Mononuclear cell (primary cell): ENCODE measurements around the gene C4orf50. TPM values are rescaled to one million over a fixed set of nuclear protein-coding genes. Genes with fewer than 3 reads are reported as not detected.

Experiments used
- H3K27me3 ChIP-seq: 2 replicates; pipeline ENCODE4 v1.6.0; 2011; ENCODE audit warnings: low read length, control low read depth; ENCODE audit not compliant: insufficient read depth
- H3K4me1 ChIP-seq: 2 replicates; pipeline ENCODE4 v1.5.1; 2011; ENCODE audit warnings: mild to moderate bottlenecking, low read length, control low read depth; ENCODE audit not compliant: insufficient read depth
- H3K4me3 ChIP-seq: 2 replicates; pipeline ENCODE4 v1.5.1; 2011; ENCODE audit warnings: mild to moderate bottlenecking, low read length, moderate library complexity
- H3K9me3 ChIP-seq: 2 replicates; pipeline ENCODE4 v1.5.1; 2011; ENCODE audit warnings: low read depth, mild to moderate bottlenecking, control low read depth, low read length
- total RNA-seq: library from RNA; depleted of rRNA; stranded (reverse); fragments of >200 nt; gene quantifications from one replicate; pipeline ENCODE4 v1.2.3, GENCODE V29; 2012

The C4orf50 gene
- total RNA-seq, 1 donor = 0.21 TPM

GRCh38 chr4:5889002-5889696, 129.1 kb downstream of the C4orf50 start:
- H3K4me3 ChIP-seq = no peak overlapping the region
- H3K4me1 ChIP-seq = no peaks in the 10 kb centered on the region
- peaks cover 59% of the 10 kb centered on the region for H3K27me3 ChIP-seq
- H3K9me3 ChIP-seq = no peaks in the 10 kb centered on the region

DNA sequence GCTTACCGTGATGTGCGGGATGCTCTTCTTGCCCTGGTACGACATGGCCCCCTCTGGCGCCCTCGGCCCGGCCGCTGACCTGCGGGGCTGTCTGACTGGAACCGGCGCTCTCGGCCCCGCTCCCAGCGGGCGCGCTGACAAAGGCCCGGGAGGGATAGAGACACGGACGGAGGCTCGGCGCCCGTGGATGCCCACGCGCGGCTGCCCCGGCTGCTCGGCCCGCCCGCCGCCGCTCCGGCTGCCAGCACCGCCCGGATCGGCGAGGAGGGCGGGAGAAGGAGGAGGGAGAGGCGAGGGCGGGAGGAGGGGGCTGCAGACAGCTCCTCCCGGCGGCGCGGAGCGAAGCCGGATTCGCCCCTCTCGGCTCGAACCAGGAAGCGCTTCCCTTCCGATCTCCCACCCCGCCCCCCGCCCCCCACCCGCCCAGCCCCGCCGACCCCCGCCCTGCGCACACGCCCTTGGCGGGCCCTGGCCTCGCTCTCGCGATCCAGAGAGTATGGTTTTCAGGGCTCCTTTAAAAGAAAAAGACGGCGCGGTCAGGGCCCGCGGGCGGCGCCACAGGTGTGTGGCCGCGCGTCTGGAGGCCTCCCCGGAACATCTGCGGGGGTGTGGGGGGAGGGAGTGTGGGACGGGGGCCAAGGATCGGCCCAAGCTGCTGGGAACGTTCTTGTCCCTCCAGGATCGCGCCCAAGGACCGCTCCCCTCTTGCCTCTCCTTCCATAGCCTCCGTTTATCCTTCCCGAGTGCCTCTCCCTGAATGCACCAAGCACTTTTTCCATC, 129.8 kb downstream of the C4orf50 start:
- H3K9me3 ChIP-seq = no peaks in the 10 kb centered on the region
- H3K4me3 ChIP-seq = no peak overlapping the region
- H3K4me1 ChIP-seq = no peaks in the 10 kb centered on the region
- H3K27me3 ChIP-seq = peaks cover 51% of the 10 kb centered on the region

DNA sequence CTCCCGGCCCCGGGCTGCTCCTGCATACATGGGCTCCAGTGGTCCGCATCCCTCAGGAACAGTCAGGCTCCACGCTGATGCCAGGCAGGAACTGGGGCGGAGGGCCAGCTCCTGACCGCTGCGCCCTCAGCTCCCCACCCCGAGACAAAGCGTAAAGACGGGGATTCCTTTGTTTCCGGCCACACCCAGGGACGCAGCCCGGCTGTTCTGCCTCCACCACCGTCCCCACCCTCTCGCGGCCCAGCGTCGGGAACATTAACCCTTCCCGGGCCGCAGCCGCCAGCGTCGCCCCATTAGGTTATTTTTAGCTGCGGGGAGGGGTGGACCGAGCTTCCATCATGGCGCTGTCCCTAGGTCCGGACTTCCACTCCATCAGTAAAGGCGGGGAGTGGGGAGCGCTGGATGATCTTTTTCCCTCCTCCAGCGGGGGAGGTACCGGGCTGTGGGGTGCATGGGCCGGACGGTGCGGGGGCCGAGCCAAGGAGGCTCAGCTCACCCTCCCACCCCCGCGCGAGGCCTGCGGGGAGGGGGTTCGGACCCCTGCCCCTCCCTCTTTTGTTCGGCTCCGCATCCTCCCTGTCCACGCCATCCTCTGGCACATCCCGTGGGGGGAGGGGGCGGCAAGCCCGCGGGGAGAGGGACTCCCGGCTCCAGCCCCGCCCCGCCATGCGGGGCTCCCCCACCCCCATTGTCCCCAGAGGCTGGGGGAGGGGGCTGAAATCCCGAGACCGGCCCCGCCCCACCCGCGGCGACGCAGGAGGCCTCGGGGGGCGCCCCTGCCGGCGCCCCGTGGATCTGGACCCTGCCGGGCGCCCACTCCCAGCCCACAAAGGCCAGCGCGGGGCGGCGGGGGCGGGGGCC, 130.6 kb downstream of the C4orf50 start:
- Histone ChIP-seq H3K9me3 (no peaks in the 10 kb centered on the region), H3K4me3 (no peak overlapping the region), H3K27me3 (peaks cover 48% of the 10 kb centered on the region), H3K4me1 (no peaks in the 10 kb centered on the region)

DNA sequence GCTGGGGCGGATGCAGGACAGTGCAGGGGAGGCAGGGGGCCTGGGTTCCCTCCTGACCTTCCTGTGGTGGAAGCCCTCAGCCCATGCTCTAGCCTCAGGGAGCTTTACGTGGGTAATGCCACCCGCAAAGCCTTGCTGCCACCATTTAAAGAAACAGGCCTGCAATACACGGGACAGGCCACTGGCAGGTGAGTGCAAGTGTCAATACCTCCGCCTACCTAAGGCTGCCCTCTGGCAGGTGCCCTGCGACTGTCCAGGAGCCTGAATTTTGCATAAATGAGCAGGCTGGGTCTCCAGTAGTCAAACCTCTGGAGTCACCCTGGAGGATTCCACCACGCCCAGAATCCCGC, 131.2 kb downstream of the C4orf50 start:
- Histone ChIP-seq H3K4me1 (no peaks in the 10 kb centered on the region), H3K4me3 (no peak overlapping the region), H3K9me3 (no peaks in the 10 kb centered on the region), H3K27me3 (peaks cover 46% of the 10 kb centered on the region)

- Histone ChIP-seq H3K4me3 (no peak overlapping the region), H3K27me3 (peaks cover 33% of the 10 kb centered on the region), H3K4me1 (no peaks in the 10 kb centered on the region), H3K9me3 (no peaks in the 10 kb centered on the region)
Measured at GRCh38 chr4:5885733-5886132, 132.5 kb downstream of the C4orf50 start.

DNA sequence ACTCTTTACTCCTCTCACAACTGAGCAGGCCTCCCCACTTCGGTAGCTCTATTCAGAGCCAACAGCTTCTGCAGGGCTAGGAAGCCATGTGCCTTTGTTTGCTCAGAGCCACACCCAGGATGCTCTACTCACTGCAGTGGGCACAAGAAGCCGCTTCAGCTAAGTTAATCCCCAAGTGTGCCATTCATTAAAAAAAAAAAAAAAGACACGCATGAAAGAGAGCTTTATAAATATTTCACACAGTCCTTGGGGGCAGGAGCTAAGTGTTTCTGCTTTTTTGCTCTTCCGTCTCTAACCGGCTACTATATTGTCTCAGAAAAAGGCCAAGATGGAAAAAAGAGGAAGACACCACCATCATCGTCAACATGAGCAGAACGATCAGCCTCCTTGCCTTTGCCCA, 133.4 kb downstream of the C4orf50 start:
- Histone ChIP-seq H3K9me3 (no peaks in the 10 kb centered on the region), H3K4me1 (no peaks in the 10 kb centered on the region), H3K4me3 (no peak overlapping the region), H3K27me3 (peaks cover 24% of the 10 kb centered on the region)

DNA sequence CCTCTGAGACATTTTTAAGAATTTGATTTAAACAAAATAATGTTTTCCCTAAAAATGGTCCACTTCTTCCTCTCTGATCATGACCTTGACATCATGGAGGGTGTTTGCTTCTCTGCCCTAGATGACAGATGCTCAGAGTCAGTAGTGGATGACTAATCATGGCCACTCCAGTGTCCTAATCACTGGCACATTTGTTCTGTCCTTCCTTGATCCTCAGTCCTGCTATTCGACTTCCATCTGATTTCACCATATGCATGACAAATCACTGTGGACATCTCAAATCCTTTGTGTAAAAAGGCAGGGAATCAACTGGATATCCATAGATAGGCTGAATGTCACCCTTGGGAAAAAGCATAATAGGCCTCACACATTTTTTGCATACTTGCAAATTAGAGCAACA, 134.3 kb downstream of the C4orf50 start:
- H3K4me3 ChIP-seq = no peak overlapping the region
- no peaks in the 10 kb centered on the region for H3K4me1 ChIP-seq
- peaks cover 17% of the 10 kb centered on the region for H3K27me3 ChIP-seq
- no peaks in the 10 kb centered on the region for H3K9me3 ChIP-seq

DNA sequence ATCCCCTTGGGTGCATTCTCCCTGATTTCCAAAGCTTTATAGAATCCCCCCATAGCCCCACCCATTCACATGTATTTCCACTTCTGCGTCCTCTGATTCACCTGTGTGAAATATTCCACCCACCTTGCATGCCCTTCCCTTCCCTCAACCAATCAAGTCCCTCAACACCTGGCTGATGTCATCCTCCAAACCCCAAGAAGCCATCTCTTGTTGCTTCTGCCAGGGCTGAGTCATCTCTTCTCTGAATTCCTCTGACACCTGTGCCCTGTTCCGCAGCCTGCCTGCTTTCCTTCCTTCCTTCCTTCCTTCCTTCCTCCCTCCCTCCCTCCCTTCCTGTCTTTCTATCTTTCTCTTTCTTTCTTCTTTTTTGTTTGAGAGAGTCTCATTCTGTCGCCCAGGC, 135.3 kb downstream of the C4orf50 start:
- Histone ChIP-seq H3K9me3 (no peaks in the 10 kb centered on the region), H3K27me3 (peaks cover 16% of the 10 kb centered on the region), H3K4me3 (no peak overlapping the region), H3K4me1 (no peaks in the 10 kb centered on the region)

GRCh38 chr4:5881340-5881739, 136.9 kb downstream of the C4orf50 start:
- peaks cover 9% of the 10 kb centered on the region for H3K27me3 ChIP-seq
- H3K9me3 ChIP-seq = no peaks in the 10 kb centered on the region
- no peaks in the 10 kb centered on the region for H3K4me1 ChIP-seq
- no peak overlapping the region for H3K4me3 ChIP-seq

DNA sequence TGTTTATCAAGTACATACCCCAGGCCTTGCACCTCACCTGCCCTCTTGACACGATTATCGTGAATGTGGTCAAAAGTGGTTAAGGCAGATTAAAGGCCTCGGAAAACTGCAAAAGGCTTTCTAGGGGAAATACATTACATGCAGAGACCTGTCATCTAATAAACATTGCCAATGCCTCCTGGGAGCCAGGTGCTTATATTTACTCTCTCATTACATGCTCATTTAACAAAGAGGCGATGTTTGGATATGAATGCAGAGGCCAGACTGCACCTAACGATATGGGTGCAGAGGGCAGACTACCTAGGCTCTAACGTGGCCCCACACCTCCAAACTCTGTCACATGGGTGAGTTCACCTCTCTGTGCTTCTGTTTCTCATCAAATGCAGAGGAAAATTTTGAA, 139.9 kb downstream of the C4orf50 start:
- Histone ChIP-seq H3K27me3 (peaks cover 2% of the 10 kb centered on the region), H3K9me3 (no peaks in the 10 kb centered on the region), H3K4me1 (no peaks in the 10 kb centered on the region), H3K4me3 (no peak overlapping the region)

DNA sequence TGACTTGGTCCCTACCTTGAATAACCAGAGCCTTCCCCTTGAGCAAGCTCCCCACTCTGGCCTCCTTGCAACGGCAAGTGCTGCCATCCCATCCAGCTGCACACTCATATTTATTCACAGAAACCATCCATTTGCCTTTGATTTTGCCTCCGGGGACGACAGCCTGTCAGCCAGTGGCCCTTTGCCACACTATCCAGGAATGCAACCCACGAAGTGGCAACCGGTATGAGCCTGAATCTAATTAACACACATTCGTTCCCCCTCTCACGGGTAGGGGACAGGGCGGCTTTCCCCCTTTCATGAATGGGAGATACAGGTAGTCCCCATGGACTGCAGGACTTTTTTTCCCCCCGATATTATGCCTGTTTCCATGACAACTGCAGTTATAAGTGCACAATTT, 140.8 kb downstream of the C4orf50 start:
- H3K4me3 ChIP-seq = no peak overlapping the region
- H3K4me1 ChIP-seq = no peaks in the 10 kb centered on the region
- H3K27me3 ChIP-seq = peaks cover 2% of the 10 kb centered on the region
- H3K9me3 ChIP-seq = no peaks in the 10 kb centered on the region

- H3K9me3 ChIP-seq = no peaks in the 10 kb centered on the region
Measured at GRCh38 chr4:5874811-5875449, 143.3 kb downstream of the C4orf50 start.

GRCh38 chr4:5870701-5871100, 147.5 kb downstream of the C4orf50 start:
- Histone ChIP-seq H3K9me3 (no peaks in the 10 kb centered on the region), H3K4me3 (no peak overlapping the region), H3K27me3 (no peaks in the 10 kb centered on the region), H3K4me1 (peaks cover 5% of the 10 kb centered on the region)

More at GRCh38 chr4:5874811-5875449, 143.3 kb downstream of the C4orf50 start:
- Histone ChIP-seq H3K4me1 (no peaks in the 10 kb centered on the region), H3K4me3 (no peak overlapping the region), H3K27me3 (peaks cover 2% of the 10 kb centered on the region)

DNA sequence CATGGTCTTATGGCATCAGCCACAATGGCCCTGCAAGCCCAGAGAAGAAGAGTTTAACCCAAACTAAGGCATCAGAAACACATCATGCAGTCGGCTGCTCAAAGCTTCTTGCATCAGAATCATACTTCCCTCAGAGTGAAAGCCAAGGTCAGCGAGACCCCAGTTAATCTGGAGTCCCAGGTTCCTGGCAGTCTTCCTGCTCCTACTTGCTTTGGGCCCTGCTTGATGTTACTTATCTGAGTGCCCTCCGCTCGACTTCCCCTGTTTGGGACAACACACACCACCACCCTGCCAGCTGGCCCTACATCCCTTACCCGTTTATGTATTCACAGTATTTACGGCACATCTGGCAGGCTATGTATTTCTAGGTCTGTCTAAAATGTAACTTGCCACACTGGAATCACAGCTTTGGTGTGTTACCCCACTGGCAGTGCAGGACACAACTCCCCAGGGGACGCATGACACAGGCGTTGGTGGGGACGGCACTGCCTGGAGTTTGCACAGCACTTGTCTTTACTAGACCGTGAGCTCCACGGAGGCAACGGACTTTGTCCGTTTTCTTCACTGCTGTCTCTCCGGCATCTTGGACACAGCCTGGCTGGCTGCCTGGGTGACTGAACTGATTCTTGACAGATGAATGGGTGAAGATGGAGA, 148.1 kb downstream of the C4orf50 start:
- H3K4me3 ChIP-seq = no peak overlapping the region
- no peaks in the 10 kb centered on the region for H3K27me3 ChIP-seq
- H3K4me1 ChIP-seq = peaks cover 5% of the 10 kb centered on the region
- no peaks in the 10 kb centered on the region for H3K9me3 ChIP-seq
